Activated CD4-positive, alpha-beta T cell treated with anti-CD3 and anti-CD28 coated beads, Interleukin-2, amount 50 U/mL, for 48 hours (primary cell): Measurements from ENCODE around the gene NDUFV3.
"Not testable (repeated sequence)": the region's sequence is repeated elsewhere in the genome, so short reads cannot be mapped to it uniquely, and the experiment has no call there.

Experiments used
- DNase-seq, 2 experiments: peaks; one replicate each; pipeline ENCODE4 v3.0.0-alpha.2; 2020

NDUFV3 gene

DNA sequence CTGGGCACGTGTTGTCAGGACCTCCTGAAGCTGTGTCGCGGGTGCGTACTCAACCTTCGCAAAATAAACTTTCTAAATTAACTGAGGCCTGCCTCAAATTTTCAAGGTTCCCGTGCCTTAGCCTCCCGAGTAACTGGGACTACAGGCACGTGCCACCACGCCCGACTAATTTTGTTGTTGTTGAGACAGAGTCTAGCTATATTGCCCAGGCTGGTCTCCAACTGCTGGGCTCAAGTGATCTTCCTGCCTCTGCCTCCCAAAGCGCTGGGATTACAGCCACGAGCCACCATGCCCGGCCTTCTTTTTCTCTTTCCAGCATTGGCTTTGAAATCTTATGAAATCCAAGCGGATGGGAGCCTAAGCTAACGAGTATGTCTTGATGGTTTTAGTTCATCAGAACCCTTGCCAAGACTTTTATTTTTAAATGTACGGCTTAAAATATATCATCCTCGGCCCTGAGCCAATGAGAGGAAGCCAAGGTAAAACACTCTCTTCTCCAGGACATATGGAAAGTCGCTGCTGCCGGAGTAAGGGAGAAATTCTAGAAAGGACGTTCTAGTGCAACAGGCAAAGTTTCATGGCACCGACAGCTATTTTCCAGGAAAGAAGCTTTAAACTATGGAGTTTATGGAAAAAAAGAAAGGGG is 45.0 kb downstream of the NDUFV3 start:
- no peak for DNase-seq

DNA sequence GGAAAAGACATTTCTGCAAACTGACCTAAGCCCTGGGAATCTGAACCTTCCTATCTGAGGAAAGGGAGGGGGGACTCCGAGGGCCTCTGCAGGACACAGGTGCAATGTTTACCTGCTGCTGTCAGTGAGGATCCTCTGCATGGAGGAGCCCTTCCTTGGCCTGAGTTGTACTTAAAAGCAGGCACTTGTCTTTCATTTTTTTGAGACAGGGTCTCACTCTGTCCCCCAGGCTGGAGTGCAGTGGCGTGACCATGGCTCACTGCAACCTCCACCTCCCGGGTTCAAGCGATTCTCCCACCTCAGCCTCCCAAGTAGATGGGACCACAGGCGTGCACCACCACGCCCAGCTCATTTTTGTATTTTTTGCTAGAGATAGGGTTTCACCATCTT is 45.5 kb downstream of the NDUFV3 start:
- DNase-seq, result not testable (repeated sequence)

DNA sequence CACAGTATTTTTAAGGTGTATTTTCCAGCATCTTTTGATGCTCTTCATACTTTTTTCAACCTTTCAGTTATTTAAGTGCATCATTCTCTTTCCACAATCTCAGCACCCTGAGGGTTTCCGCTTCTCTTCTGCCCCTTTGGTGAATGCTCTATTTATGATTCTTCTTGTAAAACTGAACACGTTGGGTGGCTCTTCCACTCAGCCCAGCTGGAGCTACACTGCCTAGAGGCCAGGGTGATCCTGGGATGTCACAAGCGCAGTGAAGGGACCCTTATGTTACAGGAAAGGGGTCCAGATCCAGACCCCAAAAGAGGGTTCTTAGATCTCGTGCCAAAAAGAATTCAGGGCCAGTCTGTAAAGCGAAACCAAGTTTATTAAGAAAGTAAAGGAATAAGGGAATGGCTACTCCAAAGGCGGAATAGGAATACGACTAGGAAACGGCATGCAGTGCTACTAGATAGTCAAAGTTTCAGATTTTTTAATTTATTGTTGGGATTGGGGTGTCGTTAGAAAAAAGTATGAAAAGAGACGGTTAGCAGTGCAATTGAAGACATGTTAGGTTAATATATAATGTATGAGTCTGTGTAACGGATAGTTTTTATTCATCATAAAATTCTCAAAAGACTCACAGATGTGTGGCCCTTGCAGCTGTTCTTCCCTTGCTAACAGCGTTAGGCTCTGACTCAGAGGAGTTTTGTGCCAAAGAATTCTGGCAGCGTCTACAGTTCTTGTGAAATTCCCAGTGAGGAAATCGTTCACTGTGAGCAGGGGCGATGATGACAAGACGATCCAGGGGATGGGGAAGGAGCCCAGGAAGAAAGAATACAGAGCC is 46.7 kb downstream of the NDUFV3 start:
- DNase-seq, result no peak

DNA sequence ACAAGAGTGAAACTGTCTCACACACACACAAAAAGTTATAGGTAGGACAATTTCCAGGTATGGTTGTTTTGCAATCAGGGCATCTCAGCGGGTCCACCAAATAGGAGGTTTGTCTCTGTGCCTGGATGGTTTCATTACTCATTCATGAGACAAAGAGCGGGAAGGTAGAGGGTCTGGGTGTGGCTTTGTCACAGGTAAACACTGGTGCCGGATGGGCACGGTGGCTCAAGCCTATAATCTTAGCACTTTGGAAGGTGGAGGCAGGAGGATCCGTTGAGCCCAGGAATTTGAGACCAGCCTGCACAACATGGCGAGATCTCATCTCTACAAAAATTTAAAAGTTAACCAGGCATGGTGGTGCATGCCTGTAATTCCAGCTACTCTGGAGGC is 48.6 kb downstream of the NDUFV3 start:
- no peak for DNase-seq

DNA sequence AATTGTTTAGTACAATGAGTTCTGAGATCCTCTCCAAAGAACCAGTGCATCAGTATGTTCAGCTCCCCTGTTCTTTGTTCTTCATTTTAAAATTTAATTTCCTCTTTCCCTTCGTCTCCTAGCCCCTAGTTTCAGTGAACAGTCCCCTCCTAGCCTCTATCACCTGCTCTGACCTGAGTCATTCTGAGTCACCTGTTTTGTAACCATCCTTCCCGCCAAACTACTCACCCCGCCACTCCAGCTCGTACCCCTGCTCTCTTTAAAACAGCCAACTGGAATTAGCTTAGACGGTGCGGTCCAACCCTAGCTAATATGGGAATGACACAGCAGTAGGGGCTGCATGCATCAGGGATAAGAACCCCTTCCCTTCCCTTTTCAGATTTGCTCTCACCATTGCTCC is 49.1 kb downstream of the NDUFV3 start:
- no peak for DNase-seq

DNA sequence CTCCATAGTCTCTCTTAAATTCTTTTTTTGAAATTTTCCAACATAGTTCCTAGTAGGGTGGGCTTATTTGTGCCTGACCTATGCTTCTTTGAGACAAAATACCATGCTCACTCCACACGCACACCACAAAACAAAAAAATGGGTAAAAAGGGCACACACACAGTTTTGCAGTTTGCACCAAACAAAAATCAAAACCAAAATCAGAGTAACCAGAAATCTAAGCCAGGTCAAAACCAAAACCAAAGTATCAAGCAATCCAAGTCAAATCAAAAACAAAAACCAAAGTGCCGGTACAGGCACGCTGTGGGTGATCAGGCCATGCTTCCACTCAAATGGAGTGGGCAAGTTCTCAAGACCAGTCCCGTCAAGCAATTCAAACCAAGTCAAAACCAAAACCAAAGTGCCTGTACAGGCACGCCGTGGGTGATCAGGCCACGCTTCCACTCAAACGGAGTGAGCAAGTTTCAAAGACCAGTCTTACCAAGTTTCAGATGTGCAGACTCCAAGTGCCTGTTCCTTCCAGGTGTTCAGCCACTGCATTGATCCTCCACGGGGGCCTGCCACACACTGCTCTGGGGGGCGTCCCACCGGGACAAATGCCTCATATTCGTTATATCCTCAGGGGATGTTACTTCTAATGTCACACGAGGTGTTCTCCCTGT is 56.1 kb downstream of the NDUFV3 start:
- not testable (repeated sequence) for DNase-seq

DNA sequence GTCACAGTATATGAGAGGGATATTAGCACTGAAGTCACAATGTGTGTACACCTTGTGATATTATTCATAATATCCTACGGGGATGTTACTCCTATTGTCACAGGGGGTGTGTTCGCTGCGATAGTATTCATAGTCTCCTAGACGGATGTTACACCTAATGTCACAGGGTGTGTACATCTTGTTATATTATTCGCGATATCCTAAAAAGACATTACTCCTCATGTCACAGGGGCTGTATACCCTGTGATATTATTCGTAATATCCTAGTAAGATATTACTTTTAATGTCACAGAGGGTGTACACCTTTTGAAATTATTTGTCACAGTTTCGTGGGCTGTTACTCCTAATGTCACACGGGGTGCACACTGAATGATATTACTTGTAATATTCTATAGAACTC is 58.1 kb downstream of the NDUFV3 start:
- DNase-seq, result not testable (repeated sequence)

DNA sequence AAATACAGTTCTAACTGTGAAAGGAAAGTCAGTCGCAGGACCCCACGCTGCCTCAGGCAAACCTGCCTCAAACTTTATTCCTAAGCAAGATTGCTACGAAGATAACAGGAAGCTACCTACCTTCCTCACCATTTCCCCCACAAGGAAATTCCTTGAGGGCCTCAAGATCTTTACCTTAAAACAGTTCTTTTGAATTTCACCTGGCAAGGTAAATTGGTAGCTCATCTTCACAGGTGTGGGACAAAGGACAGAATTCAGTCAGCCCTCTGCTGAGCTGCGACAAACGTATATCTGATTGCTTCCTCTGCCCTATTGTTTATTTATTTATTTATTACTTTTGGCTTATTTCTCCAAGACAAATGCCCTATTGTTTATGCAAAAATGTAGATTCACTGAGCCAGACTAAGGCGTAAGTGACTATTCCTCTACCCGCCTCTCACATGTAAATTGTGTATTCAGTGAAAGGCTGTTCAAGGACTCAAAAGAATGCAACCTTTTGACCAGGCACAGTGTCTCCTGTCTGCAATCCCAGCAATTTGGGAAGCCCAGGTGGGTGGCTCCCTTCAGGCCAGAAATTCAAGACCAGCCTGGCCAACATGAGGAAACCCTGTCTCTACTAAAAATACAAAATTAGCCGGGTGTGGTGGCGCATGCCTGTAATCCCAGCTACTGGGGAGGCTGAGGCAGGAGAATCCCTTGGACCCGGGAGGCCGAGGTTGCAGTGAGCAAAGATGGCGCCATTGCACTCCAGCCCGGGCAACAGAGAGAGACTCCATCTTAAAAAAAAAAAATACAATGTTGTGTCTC is 63.9 kb downstream of the NDUFV3 start:
- DNase-seq, result no peak

DNA sequence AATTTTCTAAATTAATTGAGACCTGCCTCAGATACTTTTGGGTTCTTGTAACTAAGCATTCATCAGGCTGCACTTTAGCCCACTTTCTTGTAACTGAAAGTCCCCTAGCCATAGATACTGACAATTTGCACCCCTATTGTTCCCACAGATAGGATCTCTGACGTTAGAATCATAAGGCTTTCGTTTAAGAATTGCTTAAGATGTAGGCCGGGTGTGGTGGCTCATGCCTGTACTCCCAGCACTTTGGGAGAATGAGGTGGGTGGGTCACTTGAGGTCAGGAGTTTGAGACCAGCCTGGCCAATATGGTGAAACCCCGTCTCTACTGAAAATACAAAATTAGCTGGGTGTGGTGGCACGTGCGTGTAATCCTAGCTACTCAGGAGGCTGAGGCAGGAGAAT is 65.0 kb downstream of the NDUFV3 start:
- not testable (repeated sequence) for DNase-seq

DNA sequence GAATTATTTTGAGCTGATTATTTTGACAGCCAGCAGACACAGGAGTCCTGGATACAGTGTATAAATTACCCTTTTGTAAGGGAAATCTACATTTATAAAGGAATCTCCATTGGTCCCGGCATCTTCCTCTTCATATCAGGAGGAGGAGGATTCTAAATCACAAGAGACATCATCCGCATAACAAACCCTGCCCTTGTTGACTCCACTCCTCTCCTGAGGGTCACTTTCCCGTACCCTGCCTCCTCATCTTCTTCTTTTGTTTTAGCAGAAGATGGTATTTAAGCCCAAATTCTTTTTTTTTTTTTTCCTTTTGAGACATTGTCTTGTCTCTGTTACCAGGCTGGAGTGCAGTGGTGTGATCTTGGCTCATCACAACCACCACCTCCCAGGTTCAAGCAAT is 66.6 kb downstream of the NDUFV3 start:
- no peak for DNase-seq

DNA sequence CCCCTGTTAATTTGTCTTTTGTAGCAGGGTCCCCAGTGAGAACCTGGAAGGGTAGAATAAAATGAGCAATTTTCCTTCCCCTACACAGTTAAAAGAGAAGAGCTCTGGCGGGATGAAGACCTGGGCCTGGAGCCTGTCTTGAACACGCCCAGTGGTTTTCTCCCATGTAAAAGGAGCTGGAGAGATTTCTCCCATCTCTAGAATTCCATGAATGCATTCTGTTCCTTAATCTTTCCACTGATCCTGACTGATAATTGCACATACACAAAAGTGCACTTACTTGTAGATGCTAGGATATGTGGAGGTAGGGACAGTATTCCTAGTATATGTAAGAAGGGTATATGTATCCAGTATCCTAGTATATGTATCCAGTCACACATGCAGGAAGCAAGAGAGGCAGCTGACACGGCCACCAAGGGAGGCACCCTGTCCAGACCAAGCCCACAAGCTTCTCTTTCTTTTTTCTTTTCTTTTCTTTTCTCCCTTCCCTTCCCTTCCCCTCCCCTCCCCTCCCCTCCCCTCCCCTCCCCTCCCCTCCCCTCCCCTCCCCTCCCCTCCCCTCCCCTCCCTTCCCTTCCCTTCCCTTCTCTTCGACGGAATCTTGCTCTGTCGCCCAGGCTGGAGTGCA is 69.4 kb downstream of the NDUFV3 start:
- no peak for DNase-seq
